Measurements from ENCODE around the gene SNRNP35. TPM values are rescaled to one million over a fixed set of nuclear protein-coding genes. Genes with fewer than 3 reads are reported as not detected.
"Not testable (repeated sequence)": the region's sequence is repeated elsewhere in the genome, so short reads cannot be mapped to it uniquely, and the experiment has no call there.

SNRNP35 gene
- total RNA-seq, 1 donor from 2014 or later, result 23.3 TPM

DNA sequence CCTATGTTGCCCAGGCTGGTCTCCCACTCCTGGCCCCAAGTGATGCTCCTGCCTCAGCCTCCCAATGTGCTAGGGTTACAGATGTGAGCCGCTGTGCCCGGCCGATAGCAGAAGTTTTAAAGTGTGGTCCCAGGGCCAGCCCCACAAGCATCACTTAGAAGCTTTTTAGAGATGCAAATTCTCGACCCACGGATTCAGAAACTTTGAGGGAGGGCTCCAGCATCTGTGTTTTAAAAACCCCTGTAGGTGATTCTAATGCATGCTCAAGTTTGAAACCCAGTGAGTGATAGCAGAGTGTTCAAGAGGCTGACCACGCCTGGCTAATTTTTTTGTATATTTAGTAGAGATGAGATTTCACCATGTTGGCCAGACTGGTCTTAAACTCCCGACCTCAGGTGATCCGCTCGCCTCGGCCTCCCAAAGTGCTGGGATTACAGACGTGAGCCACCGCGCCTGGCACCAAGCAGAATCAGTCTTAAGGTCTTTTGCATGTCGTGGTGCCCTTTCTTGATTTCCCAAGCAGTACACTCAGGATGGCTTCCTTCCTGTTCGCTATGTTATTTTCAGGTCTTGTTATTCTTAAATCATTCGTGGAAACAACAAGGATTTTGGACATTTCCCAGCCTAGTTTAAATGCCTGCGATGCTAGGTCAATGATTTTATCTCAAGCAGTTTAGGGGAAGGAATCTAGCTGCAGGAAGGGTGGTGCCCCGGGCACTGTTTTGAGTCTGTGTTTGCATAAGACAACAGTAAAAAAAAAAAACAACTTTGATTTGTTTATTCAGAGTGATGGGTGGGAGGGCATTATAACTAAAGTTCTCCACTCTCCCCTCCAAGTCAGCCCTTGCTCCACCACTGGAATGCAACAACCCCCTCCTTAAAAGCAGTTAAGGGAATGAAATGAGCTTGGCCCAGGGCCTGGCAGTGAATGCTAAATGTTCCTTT is 12.3 kb upstream of the SNRNP35 start:
- peak overlapping the region; percentile 20 for H3K4me3 ChIP-seq
- peaks cover 52% of the 10 kb centered on the region for H3K4me1 ChIP-seq
- H3K27me3 ChIP-seq (ENCODE audit: low read depth), result no peaks in the 10 kb centered on the region
- TF ChIP-seq, protein P1, sequence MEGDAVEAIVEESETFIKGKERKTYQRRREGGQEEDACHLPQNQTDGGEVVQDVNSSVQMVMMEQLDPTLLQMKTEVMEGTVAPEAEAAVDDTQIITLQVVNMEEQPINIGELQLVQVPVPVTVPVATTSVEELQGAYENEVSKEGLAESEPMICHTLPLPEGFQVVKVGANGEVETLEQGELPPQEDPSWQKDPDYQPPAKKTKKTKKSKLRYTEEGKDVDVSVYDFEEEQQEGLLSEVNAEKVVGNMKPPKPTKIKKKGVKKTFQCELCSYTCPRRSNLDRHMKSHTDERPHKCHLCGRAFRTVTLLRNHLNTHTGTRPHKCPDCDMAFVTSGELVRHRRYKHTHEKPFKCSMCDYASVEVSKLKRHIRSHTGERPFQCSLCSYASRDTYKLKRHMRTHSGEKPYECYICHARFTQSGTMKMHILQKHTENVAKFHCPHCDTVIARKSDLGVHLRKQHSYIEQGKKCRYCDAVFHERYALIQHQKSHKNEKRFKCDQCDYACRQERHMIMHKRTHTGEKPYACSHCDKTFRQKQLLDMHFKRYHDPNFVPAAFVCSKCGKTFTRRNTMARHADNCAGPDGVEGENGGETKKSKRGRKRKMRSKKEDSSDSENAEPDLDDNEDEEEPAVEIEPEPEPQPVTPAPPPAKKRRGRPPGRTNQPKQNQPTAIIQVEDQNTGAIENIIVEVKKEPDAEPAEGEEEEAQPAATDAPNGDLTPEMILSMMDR (IDR thresholded peaks at IDR 0.05), result no peak
- ATAC-seq (peak; percentile 84 to 86), DNase-seq (peak; percentile 72)
- intact Hi-C loops (cut with DNase I), result no loop called here
- H3K27ac ChIP-seq, result peak overlapping the region; percentile 85
- H3K9me3 ChIP-seq, result no peaks in the 10 kb centered on the region
- no peaks in the 10 kb centered on the region for H3K36me3 ChIP-seq

DNA sequence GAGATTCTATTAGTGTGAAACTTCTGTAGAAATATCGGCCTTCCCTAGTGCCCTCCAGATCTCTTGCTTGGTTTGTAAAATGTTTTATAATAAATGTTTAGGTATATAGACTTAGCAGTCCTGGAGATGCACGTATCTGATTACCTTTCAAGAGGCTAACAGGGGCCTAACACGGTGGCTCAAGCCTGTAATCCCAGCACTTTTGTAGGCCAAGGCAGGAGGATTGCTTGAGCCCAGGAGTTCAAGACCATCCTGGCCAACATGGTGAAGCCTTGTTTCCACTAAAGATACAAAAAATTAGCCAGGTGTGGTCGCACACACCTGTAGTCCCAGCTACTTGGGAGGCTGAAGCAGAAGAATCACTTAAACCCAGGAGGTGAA is 11.6 kb upstream of the SNRNP35 start:
- intact Hi-C loops (cut with DNase I), result no loop called here
- TF ChIP-seq, protein P1 (IDR thresholded peaks at IDR 0.05), result no peak
- no peak overlapping the region for H3K4me3 ChIP-seq
- H3K4me1 ChIP-seq, result peaks cover 52% of the 10 kb centered on the region
- peak overlapping the region; percentile 85 for H3K27ac ChIP-seq
- no peaks in the 10 kb centered on the region for H3K27me3 ChIP-seq (ENCODE audit: low read depth)
- H3K9me3 ChIP-seq, result no peaks in the 10 kb centered on the region
- H3K36me3 ChIP-seq, result no peaks in the 10 kb centered on the region
- DNase-seq (no peak), ATAC-seq (peak in 1 of 2 donors; percentile 4)

DNA sequence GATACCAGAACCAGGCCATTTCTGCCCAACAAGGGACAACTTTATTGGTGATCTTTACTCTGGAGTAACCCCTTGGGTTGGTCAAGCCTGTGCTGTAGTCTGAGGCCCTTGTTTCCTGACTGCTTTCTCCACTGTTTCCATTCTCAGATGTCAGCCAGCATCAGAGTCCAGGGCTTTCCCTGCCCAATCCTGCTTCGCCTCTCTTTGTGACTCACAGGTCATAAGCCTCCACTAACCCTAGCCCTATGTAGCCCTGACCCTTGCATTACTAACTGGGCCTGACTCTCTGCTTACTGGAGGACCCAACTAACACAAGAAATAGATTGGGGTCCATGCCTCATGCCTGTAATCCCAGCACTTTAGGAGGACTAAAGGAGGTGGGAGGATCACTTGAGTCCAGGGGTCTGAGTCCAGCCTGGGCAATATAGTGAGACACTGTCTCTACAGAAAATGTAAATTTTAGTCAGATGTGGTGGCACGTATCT is 8.6 kb upstream of the SNRNP35 start:
- intact Hi-C loops (cut with DNase I), result no loop called here

DNA sequence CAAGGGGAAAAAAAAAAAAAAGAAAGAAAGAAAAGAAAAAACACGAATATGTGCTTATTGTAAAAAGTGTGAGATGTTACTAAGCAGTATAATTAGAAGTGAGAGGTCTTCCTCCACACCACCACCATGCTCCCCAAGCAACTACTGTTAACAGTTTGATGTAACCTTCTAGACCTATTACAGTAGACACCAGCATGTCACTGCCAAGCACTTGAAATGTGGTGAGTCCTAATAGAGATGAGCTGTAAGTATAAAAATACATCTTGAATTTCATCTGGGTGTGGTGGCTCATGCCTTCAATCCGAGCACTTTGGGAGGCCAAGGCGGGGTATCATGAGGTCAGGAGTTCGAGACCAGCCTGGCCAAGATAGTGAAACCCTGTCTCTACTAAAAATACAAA is 8.1 kb upstream of the SNRNP35 start:
- ATAC-seq (no peak), DNase-seq (no peak)
- H3K4me1 ChIP-seq, result peaks cover 42% of the 10 kb centered on the region
- no peaks in the 10 kb centered on the region for H3K9me3 ChIP-seq
- no peaks in the 10 kb centered on the region for H3K27me3 ChIP-seq (ENCODE audit: low read depth)
- TF ChIP-seq, protein P1 (IDR thresholded peaks at IDR 0.05), result no peak
- no peaks in the 10 kb centered on the region for H3K36me3 ChIP-seq
- intact Hi-C loops (cut with DNase I), result no loop called here
- H3K4me3 ChIP-seq, result no peak overlapping the region
- H3K27ac ChIP-seq, result no peak overlapping the region

More for the DNA sequence above, 8.6 kb upstream of the SNRNP35 start:
- Histone ChIP-seq H3K9me3 (no peaks in the 10 kb centered on the region), H3K27ac (peak overlapping the region; percentile 85), H3K4me1 (peaks cover 48% of the 10 kb centered on the region), H3K27me3 (ENCODE audit: low read depth) (no peaks in the 10 kb centered on the region), H3K4me3 (no peak overlapping the region), H3K36me3 (no peaks in the 10 kb centered on the region)
- TF ChIP-seq, protein P1 (IDR thresholded peaks at IDR 0.05), result no peak
- no peak for ATAC-seq
- no peak for DNase-seq

DNA sequence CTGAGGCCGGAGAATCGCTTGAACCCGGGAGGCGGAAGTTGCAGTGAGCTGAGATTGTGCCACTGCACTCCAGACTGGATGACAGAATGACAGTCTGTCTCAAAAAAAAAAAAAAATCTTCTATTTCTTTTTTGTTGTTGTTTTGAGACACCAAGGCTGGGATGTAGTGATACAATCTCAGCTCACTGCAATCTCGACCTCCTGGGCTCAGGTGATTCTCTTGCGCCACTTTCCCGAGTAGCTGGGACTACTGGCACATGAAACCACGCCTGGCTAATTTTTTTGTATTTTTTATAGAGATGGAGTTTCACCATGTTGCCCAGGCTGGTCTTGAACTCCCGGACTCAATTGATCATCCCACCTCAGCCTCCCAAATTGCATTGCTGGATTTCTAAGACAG is 7.3 kb upstream of the SNRNP35 start:
- Histone ChIP-seq H3K4me1 (peaks cover 34% of the 10 kb centered on the region), H3K36me3 (no peaks in the 10 kb centered on the region), H3K4me3 (no peak overlapping the region), H3K9me3 (no peaks in the 10 kb centered on the region), H3K27me3 (ENCODE audit: low read depth) (no peaks in the 10 kb centered on the region), H3K27ac (no peak overlapping the region)
- peak; percentile 4 for DNase-seq
- no peak for ATAC-seq
- TF ChIP-seq, protein P1 (IDR thresholded peaks at IDR 0.05), result no peak
- intact Hi-C loops (cut with DNase I), result no loop called here

DNA sequence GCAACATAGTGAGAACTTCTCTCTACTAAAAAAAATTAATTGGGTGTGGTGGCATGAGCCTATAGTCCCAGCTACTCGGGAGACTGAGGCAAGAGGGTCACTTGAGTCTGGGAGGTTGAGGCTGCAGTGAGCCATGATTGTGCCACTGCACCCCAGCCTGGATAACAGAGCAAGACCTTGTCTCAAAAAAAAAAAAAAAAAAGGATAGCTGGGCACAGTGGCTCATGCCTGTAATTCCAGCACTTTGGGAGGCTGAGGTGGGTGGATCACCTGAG is 5.7 kb upstream of the SNRNP35 start:
- H3K27me3 ChIP-seq (ENCODE audit: low read depth); H3K9me3 ChIP-seq; ATAC-seq; H3K4me3 ChIP-seq; intact Hi-C loops (cut with DNase I); H3K36me3 ChIP-seq; H3K27ac ChIP-seq: not testable (repeated sequence)
- DNase-seq, result peak; percentile 5
- peaks cover 18% of the 10 kb centered on the region for H3K4me1 ChIP-seq

Measured in lower lobe of right lung (tissue), 2 donors.